Brain pericyte (primary cell): Measurements from ENCODE around the gene ANKRD39.

ENCODE experiments used
- DNase-seq: peaks from one replicate; pipeline ENCODE4 v3.0.0-alpha.2; 2012; ENCODE audit warnings: low read depth, low spot score

ANKRD39 gene

DNA sequence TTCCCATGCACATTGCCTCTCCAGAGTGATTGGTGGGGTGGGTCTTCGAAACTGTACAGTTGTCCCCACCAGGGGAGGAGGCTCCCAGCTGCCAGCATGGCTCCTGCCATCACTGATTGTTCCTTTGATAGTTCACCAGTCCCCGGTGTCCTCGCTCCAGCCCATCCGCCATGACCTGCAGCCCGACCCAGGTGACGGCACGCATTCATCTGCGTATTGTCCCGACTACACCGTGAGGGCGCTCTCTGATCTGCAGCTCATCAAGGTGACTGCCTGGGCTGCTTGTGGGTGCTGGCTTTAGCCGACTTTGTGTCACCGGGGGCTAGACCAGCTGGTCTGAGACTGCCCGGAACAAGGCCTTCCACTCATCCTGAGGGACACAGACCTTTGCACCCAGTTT, 29.4 kb downstream of the ANKRD39 start:
- DNase-seq, result no peak

DNA sequence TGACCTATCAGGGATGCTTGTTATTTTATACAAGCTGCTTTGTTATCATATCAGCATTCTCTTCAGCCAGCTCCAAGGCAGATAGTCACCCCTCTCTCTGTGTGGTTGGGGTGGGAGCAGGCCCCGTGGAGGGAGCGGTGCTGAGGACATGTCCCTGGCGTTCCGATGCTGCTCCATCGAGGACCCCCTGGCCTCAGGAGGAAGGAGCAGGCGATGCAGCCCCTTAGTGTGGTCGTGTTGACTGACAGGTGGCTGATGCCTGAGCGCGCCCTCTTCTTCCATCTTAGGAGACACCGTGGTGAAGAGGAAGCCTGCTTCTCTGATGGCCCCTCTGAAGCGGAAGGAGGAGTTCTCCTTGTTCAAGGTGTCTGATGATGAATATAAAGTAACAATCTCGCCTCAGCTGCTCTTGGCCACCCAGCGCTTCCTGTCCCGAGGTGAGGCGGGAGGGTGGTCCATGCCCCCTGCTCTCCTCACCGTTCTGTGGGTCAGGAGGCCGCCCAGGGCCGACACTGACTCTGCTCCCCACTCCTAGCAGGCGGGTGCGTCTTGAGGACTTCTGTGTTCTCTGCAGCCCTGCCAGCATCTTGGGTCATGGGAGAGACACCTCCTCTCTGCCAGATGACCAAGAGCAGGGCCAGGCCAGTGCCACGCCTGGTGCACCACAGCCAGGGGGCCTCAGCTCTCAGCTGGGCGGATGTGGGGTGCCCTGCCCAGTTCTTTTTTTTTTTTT, 31.1 kb downstream of the ANKRD39 start:
- no peak for DNase-seq

DNA sequence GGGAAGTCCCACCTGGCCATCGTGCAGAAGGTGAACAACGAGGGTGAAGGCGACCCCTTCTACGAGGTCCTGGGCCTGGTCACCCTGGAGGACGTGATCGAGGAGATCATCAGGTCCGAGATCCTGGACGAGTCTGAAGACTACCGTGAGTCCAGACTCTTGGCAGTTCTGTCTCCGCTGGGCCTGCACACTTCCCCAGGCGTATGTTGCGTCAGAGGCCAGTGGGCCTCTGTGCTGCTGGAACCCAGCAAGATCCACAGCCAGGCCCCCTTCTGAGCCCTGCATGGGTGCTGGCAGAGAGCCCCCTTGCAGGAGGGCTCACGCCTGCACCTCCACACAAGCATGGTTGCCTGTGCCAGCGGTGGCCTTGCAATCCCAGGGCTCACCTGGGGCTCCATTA, 32.8 kb downstream of the ANKRD39 start:
- DNase-seq, result no peak

DNA sequence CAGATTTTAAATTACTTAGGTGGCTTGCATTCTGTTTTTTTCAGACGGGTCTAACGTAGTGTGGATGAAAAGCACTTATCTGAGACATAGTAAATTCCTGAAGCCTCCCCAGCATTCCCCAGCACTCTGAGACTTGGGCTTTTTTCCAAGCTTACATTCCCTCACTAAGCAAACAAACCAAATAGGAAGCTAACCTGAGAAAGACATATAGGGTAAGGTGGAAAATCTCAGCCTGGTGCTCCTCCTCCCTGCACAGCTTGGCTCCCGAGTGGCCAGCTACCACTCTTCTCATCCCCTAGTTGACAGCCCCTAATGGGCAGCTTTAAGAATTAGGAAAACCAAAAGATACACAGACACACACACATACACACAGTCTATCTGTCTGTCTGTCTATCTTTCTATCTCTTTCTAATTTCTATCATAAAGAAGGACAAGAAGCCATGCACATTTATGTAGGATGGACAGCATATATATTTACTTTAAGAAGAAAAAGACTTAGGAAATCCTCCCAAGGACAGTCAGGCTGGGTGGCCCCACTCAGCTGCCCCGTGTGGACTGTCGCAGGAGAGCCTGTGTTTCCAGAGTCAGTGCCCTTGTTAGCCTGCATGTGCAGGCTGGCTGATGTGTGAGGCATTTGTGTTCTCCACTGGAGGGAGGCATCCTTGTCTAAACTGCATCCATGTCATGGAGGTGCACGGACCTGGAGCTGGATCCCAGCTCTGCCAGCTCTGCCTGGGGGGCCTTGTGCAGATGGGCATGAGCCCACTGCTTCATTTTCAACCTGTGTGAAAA, 33.5 kb downstream of the ANKRD39 start:
- no peak for DNase-seq

DNA sequence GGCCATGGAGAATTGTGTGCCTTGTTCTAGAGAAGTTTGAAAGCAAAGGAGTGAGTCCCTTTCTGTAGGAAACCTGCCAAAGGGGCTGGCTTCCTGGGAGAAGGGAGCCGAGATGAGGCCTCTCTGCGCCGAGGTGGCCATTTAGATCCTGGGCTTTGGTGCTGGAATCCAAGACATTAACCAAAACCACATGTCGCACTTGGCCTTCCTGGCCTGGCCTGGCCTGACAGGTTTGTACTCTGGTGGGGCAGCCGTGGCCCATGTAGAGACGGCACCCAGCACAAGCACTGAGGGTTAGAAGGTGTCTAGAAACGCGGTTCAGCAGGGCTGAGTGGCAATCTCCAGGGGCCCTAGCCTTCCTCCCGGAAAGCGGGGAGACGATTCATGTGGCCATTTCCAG, 34.6 kb downstream of the ANKRD39 start:
- no peak for DNase-seq

DNA sequence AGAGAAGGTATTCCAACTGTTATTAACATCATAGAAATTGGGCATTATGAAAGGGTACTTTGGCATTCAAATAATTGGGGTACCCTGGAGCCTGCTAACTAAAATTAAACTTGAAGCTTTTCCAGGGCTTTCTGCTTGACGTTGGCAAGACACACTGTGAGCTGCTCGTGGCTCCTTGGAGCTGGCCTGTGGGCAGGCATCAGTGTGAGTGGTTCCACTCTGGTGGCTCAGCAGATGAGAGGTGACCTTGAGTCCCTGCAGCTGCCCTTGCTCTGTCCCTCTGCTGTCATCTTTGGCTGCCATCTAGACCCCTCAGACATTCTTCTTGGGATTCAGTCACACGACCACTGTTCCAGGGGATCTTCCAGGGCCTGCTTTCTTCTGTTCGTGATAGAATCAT, 35.0 kb downstream of the ANKRD39 start:
- no peak for DNase-seq

DNA sequence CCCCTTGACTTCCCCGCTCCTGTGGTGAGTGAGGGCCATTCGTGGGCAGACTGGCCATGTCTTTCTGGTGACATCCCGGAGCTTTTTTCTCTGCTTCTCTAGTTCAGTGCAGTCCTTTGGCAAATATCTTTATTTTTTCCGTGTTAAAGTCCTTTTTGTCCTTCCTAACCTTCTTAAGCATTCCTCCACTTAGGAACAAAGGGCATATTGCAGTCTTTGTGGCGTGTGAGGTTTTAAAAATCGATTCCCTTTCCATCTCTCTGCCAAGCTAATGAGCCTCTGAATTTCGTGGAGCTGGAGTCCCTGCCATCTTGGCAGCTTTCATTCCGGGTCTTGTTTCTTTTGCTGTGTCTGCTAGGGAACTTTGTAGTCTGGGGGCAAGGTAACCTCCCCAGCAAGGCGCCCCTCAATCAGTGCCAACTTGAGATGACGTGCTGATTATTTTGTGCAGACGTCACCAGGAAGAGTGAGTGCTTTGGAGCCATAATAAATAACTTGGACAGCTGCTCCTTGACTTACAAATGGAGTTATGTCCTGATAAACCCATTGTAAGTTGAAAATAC, 36.6 kb downstream of the ANKRD39 start:
- no peak for DNase-seq

DNA sequence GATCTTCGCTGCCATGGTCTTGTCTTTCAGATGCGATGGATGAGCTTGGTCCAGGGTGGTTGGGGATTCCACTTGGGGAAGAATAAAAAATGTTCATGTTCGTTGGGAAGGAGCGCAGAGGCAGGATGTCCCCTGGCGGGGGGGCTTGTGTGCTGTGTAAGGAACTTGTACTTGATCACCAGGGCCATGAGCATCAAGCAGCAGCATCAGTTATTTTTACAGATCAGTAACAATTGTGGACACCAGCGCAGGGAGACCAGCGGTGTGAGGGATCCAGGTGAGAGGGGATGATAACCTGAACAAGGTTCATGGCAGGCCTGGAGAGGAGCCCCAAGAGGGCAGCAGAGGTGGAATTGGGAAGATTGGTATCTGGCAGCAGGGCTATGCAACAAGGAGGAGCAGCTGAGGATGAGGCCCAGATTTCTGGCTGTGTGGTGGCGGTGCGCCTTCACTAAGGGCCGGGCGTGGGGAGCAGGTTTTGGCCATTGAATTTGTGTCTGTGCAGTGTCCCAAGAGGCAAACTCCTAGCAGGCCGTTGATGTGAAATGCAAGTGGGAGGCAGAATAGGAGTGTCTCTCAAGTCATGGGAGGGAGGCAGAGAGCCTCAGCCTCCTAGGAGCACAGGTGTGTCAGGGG, 37.8 kb downstream of the ANKRD39 start:
- no peak for DNase-seq

- no peak for DNase-seq
Observed at GRCh38 chr2:96819128-96819875, 38.5 kb downstream of the ANKRD39 start.

DNA sequence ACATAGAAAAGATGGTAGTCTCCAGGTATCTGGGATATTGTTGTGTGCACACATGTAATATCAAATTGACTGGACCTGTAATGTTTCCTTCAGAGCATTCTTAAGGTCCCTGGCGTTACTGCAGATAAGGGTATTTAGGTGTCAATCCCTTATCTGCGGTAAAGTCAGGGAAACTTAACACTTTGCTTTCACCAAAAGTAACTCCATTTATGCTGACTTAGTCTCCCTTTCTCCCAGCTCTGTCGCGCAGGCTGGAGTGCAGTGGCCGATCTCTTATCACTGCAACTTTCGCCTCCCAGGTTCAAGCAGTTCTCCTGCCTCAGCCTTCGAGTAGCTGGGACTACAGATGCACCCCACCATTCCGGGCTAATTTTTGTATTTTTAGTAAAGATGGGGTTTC, 39.9 kb downstream of the ANKRD39 start:
- no peak for DNase-seq

GRCh38 chr2:96816836-96817702, 40.7 kb downstream of the ANKRD39 start:
- no peak for DNase-seq

DNA sequence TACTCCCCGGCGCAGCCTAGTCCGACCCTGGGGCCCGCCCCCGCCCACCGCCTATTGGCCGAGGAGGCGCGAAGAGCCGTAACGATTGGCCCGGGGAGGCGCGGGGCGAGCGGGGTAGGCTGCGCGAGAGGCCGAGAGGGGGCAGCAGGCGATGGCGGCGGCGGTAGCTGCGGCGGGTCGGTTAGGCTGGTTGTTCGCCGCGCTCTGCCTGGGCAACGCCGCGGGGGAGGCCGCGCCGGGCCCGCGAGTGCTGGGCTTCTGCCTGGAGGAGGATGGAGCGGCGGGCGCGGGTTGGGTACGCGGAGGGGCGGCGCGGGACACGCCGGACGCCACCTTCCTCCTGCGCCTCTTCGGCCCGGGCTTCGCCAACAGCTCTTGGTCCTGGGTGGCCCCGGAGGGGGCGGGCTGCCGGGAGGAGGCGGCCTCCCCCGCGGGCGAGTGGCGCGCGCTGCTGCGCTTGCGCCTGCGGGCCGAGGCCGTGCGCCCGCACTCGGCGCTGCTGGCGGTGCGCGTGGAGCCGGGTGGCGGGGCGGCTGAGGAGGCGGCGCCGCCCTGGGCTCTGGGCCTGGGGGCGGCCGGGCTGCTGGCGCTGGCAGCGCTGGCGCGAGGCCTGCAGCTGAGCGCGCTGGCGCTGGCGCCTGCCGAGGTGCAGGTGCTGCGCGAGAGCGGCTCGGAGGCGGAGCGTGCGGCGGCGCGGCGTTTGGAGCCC, 41.5 kb downstream of the ANKRD39 start, which contains the start of gene CNNM3:
CNNM3 (plus strand) TSS at position 142 of the 709 bp plus-strand sequence; CDS start at position 152, 10 bp downstream.
- DNase-seq, result peak; percentile 73

- no peak for DNase-seq
Observed at GRCh38 chr2:96815326-96816126, 42.3 kb downstream of the ANKRD39 start.

DNA sequence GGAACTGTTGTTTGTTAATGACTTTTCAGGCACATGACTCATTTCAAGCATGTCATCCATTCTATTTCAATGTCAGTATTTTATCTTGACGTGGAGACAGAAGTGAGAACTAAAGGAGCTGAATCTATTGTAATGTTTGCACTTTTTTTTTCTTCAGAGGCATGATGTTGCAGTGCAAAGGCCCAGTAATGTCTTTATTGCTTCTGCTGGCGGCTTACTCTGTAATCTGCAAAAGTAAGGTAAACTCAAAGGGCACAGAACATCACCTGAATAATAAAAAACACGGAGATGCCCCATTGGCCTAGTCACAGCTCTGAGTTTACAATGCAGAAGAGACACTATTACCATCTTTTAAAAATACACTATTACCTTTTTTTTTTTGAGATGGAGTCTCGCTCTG, 44.2 kb downstream of the ANKRD39 start:
- no peak for DNase-seq

- no peak for DNase-seq
Observed at GRCh38 chr2:96811917-96812316, 45.9 kb downstream of the ANKRD39 start.

- DNase-seq, result no peak
Observed at GRCh38 chr2:96810783-96811192, 47.0 kb downstream of the ANKRD39 start.

DNA sequence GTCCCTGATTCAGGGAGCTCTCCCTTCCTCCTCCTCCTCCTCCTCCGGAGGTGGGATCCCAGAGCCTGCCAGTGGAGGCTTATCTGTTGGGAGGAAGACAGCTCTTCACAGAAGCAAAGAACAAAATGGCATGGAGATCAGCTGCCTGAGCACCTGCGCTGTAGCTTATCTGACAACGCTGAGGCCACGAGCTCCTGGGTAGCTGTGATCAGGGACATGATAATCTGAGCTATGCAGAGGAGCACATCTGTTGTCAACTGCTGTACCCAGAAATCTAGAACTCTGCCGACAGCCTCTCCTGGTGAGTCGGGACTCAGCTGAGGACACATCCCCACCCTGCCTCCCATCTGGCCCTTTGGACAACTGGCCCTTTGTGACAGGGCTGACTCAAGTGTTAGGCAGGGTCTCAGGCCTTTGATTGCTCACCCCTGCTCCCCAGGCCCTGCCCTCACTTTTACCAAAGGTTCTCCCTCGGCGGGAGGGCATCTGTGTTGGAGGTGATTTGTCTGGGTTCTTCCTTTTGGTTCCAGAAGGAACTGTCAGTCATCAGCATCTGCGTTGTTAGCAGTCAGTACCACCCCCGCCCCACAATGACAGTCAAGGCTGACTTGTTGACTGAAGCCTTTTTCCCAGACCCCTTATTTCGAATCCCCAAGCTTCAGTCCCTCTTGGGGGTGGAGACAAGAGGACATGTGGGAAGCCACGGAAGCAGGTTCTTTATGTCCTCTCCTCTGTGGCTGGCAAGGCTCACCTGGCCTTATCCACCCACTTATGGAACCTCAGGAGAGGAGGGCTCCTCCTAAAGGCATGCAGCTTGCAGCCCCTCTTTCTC, 47.6 kb downstream of the ANKRD39 start:
- no peak for DNase-seq

DNA sequence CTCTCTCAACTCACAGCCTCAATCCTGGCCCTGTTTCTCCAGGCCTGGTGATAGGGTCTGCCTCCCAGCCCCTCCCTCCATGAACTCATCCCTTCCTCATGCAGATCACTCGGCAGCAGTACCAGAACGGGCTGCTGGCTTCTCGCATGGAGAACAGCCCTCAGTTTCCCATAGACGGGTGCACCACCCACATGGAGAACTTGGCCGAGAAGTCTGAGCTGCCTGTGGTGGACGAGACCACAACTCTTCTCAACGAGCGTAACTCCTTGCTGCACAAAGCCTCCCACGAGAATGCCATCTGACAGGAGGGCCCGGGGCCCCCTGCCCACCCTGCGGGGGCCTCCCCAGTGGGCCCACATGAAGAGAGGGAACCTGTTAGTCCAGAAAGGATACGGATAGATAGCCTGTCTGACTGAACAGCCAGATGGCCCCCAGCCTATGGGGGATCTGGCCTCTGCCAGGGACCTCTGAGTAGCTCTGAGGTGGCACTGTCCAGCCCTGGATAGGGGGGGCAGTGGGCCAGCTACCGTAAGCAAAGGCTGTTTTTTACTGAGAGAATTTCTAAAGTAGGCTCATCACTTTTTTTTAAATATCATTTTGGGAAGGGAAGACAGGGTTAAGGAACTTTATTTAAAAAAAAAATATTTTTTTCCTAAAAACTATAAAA, 48.5 kb downstream of the ANKRD39 start:
- DNase-seq, result no peak
